Stimulated activated CD4-positive, alpha-beta T cell treated with anti-CD3 and anti-CD28 coated beads, Interleukin-12 subunit alpha, Interleukin-12 subunit beta, amount 100 ng/mL, for 24 hours (primary cell): ENCODE measurements around the gene MMP26.

Source experiments
- DNase-seq, 2 experiments: peaks; one replicate each; pipeline ENCODE4 v3.0.0-alpha.2; 2020; ENCODE audit warnings: low read depth in 2 of 2

MMP26 gene

GRCh38 chr11:4704054-4704789 lies at the start of gene MMP26:
TSS of gene MMP26 (plus strand) at chr11:4704784.
- no peak for DNase-seq

- no peak for DNase-seq
These were observed 45.7 kb upstream of the MMP26 start for GRCh38 chr11:4658629-4659445.

GRCh38 chr11:4662876-4663275 lies 41.7 kb upstream of the MMP26 start:
- DNase-seq, result no peak

- DNase-seq, result no peak
These were observed 40.4 kb upstream of the MMP26 start for GRCh38 chr11:4664183-4664582.

GRCh38 chr11:4664786-4665185 lies 39.8 kb upstream of the MMP26 start:
- no peak for DNase-seq

- DNase-seq, result no peak
These were observed 39.2 kb upstream of the MMP26 start for GRCh38 chr11:4665424-4665823.

- no peak for DNase-seq
These were observed 32.8 kb upstream of the MMP26 start for GRCh38 chr11:4671741-4672140.

GRCh38 chr11:4672470-4672869 lies 32.1 kb upstream of the MMP26 start:
- no peak for DNase-seq

GRCh38 chr11:4673781-4674180 lies 30.8 kb upstream of the MMP26 start:
- no peak for DNase-seq

- no peak for DNase-seq
These were observed 26.6 kb upstream of the MMP26 start for GRCh38 chr11:4677948-4678347.

GRCh38 chr11:4680341-4680740 lies 24.2 kb upstream of the MMP26 start:
- DNase-seq, result no peak

- DNase-seq, result no peak
These were observed 21.8 kb upstream of the MMP26 start for GRCh38 chr11:4682623-4683419.

- no peak for DNase-seq
These were observed 19.8 kb upstream of the MMP26 start for GRCh38 chr11:4684631-4685285.

- DNase-seq, result no peak
These were observed 9.1 kb upstream of the MMP26 start for GRCh38 chr11:4695442-4695841.

GRCh38 chr11:4697585-4697984 lies 7.0 kb upstream of the MMP26 start, which contains the start of gene OR51E2:
TSS of gene OR51E2 (minus strand) at chr11:4697853. CDS start at chr11:4682711, 15,142 bp downstream.
- no peak for DNase-seq

GRCh38 chr11:4699697-4700435 lies 4.7 kb upstream of the MMP26 start:
- no peak for DNase-seq

GRCh38 chr11:4700436-4700820 lies 4.2 kb upstream of the MMP26 start:
- no peak for DNase-seq

GRCh38 chr11:4704790-4705334 lies 278 bp downstream of the MMP26 start:
- DNase-seq, result no peak

GRCh38 chr11:4713241-4713640 lies 8.7 kb downstream of the MMP26 start:
- no peak for DNase-seq

- DNase-seq, result no peak
These were observed 9.7 kb downstream of the MMP26 start for GRCh38 chr11:4714300-4714699.
